A549 (cell line): ENCODE measurements around the gene FBXO11.

Experiments used
- BHLHE40 ChIP-seq: IDR thresholded peaks from 2 replicates; pipeline ENCODE4 v1.6.1; 2012; ENCODE audit warnings: low read depth, low read length, inconsistent platforms
- EP300 ChIP-seq, 2 experiments: fragments of >200 bp; sonication (Bioruptor Twin); formaldehyde crosslinking; IDR thresholded peaks; 2 replicates in 1 of 2; 3 replicates in 1 of 2; pipeline ENCODE4 v1.6.1; 2016 to 2017
- HDAC2 ChIP-seq: fragments of 200-600 bp; sonication (generic); IDR thresholded peaks from 2 replicates; pipeline ENCODE4 v1.6.1; 2016
- HEYL ChIP-seq: fragments of 250-450 bp; sonication (Bioruptor Pico); IDR thresholded peaks from 2 replicates; pipeline ENCODE4 v1.8.0; 2021; ENCODE audit warnings: mild to moderate bottlenecking, moderate library complexity
- JUN ChIP-seq, 2 experiments: fragments of >200 bp; sonication (Bioruptor Twin); formaldehyde crosslinking; IDR thresholded peaks; 2 replicates in 1 of 2; 3 replicates in 1 of 2; pipeline ENCODE4 v1.6.1; 2016 to 2017
- MAFK ChIP-seq: fragments of 450-650 bp; IDR thresholded peaks from 2 replicates; pipeline ENCODE4 v1.6.1; 2014; ENCODE audit not compliant: partially characterized antibody
- NR3C1 ChIP-seq: fragments of >200 bp; sonication (Bioruptor Twin); formaldehyde crosslinking; IDR thresholded peaks from 3 replicates; pipeline ENCODE4 v1.6.1; 2017
- POLR2A ChIP-seq: IDR thresholded peaks from 2 replicates; pipeline ENCODE4 v1.6.1; 2012; ENCODE audit warnings: mild to moderate bottlenecking, low read length
- RCOR1 ChIP-seq: fragments of 150-350 bp; IDR thresholded peaks from 2 replicates; pipeline ENCODE4 v1.6.1; 2014; ENCODE audit warnings: antibody characterized with exemption, low read length, low read depth
- RFX5 ChIP-seq: fragments of 450-650 bp; IDR thresholded peaks from 2 replicates; pipeline ENCODE4 v1.7.1; 2014; ENCODE audit warnings: antibody characterized with exemption, mild to moderate bottlenecking, moderate library complexity
- RNF2 ChIP-seq: fragments of 200-600 bp; sonication (generic); IDR thresholded peaks from 2 replicates; pipeline ENCODE4 v1.6.1; 2016; ENCODE audit warnings: low read depth, mild to moderate bottlenecking, antibody characterized with exemption, moderate library complexity, borderline replicate concordance
- TF ChIP-seq, protein P1 (sequence below): fragments of >200 bp; sonication (Bioruptor Twin); formaldehyde crosslinking; IDR thresholded peaks from 3 replicates; pipeline ENCODE4 v1.5.1; 2016
- TF ChIP-seq, protein P2 (sequence below): fragments of 450-650 bp; IDR thresholded peaks from 2 replicates; pipeline ENCODE4 v1.6.1; 2014; ENCODE audit warnings: antibody characterized with exemption

DNA sequence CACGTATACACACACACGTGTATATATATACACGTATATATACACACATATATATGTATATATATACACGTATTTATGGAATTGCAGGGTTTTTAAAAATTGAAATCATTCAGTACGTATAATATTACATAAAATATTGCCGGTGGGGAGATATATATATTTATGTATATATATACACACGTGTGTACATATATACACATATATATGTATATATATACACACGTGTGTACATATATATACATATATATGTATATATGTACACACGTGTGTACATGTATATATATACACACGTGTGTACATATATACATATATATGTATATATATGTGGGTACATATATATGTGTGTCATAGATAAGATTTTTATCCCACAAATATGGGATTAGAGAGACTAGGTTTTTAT is 5.4 kb downstream of the FBXO11 start:
- TF ChIP-seq POLR2A (no peak), JUN (IDR thresholded peaks at IDR 0.05) (no peak), RCOR1 (no peak), HEYL (no peak), RNF2 (no peak), BHLHE40 (no peak), RFX5 (no peak), MAFK (no peak), NR3C1 (no peak), HDAC2 (no peak), EP300 (IDR thresholded peaks at IDR 0.05) (no peak)
- TF ChIP-seq, protein P1, sequence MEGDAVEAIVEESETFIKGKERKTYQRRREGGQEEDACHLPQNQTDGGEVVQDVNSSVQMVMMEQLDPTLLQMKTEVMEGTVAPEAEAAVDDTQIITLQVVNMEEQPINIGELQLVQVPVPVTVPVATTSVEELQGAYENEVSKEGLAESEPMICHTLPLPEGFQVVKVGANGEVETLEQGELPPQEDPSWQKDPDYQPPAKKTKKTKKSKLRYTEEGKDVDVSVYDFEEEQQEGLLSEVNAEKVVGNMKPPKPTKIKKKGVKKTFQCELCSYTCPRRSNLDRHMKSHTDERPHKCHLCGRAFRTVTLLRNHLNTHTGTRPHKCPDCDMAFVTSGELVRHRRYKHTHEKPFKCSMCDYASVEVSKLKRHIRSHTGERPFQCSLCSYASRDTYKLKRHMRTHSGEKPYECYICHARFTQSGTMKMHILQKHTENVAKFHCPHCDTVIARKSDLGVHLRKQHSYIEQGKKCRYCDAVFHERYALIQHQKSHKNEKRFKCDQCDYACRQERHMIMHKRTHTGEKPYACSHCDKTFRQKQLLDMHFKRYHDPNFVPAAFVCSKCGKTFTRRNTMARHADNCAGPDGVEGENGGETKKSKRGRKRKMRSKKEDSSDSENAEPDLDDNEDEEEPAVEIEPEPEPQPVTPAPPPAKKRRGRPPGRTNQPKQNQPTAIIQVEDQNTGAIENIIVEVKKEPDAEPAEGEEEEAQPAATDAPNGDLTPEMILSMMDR, result no peak
- TF ChIP-seq, protein P2, sequence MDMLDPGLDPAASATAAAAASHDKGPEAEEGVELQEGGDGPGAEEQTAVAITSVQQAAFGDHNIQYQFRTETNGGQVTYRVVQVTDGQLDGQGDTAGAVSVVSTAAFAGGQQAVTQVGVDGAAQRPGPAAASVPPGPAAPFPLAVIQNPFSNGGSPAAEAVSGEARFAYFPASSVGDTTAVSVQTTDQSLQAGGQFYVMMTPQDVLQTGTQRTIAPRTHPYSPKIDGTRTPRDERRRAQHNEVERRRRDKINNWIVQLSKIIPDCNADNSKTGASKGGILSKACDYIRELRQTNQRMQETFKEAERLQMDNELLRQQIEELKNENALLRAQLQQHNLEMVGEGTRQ, result no peak
